Heart left ventricle (tissue), 16 donors: ENCODE measurements around the gene ESRP2. TPM values are rescaled to one million over a fixed set of nuclear protein-coding genes. Genes with fewer than 3 reads are reported as not detected.

ENCODE experiments used
- ATAC-seq, 4 donors: fragments of 200-7000 bp; cut with Tn5 transposase; one replicate each; pipeline ENCODE4 v1.9.1; 2020 to 2022; ENCODE audit warnings: moderate library complexity in 4 of 4, mild to moderate bottlenecking in 3 of 4, moderate number of reproducible peaks in 1 of 4
- DNase-seq, 5 donors: peaks; one replicate each; pipeline ENCODE4 v3.0.0-alpha.2; 2020
- H3K27ac ChIP-seq, 12 donors: fragments of 200-600 bp; sonication (generic) in 4 of 12; one replicate each; pipeline versions ENCODE4 v1.5.0 to v1.8.0; 2016 to 2022; ENCODE audit warnings: mild to moderate bottlenecking in 2 of 12
- H3K27me3 ChIP-seq, 9 donors: fragments of 200-600 bp; sonication (generic) in 2 of 9; one replicate each; pipeline versions ENCODE4 v1.5.1 to v1.8.0; 2016 to 2022; ENCODE audit warnings: mild to moderate bottlenecking in 3 of 9
- H3K36me3 ChIP-seq, 9 donors: fragments of 200-600 bp; sonication (generic) in 2 of 9; one replicate each; pipeline versions ENCODE4 v1.5.0 to v1.8.0; 2018 to 2022; ENCODE audit warnings: mild to moderate bottlenecking in 2 of 9
- H3K4me1 ChIP-seq, 12 donors: fragments of 200-600 bp; sonication (generic) in 4 of 12; one replicate each; pipeline versions ENCODE4 v1.5.0 to v1.8.0; 2016 to 2022; ENCODE audit warnings: mild to moderate bottlenecking in 3 of 12
- H3K4me3 ChIP-seq, 12 donors: fragments of 200-600 bp; sonication (generic) in 4 of 12; one replicate each; pipeline versions ENCODE4 v1.5.0 to v1.8.0; 2017 to 2022; ENCODE audit warnings: mild to moderate bottlenecking in 9 of 12, moderate library complexity in 4 of 12
- H3K9me3 ChIP-seq, 12 donors: fragments of 200-600 bp; sonication (generic) in 4 of 12; one replicate each; pipeline versions ENCODE4 v1.5.0 to v1.8.0; 2016 to 2022; ENCODE audit warnings: mild to moderate bottlenecking in 1 of 12
- CTCF ChIP-seq, 12 donors: fragments of 200-600 bp; sonication (generic) in 4 of 12; IDR thresholded peaks; one replicate each; pipeline versions ENCODE4 v1.5.0 to v1.8.0; 2018 to 2022; ENCODE audit warnings: antibody characterized with exemption in 12 of 12, mild to moderate bottlenecking in 5 of 12
- POLR2A ChIP-seq, 2 donors: fragments of 450-650 bp; IDR thresholded peaks; one replicate each; pipeline ENCODE4 v1.6.1; 2017; ENCODE audit warnings: antibody characterized with exemption in 2 of 2, mild to moderate bottlenecking in 2 of 2, moderate library complexity in 2 of 2
- WGBS, 4 donors: extraction: QIAGEN DNeasy Blood & Tissue Kit in 2 of 4; methylation state at CpG; one replicate each; pipeline versions ENCODE4 v1.1.5 to v1.1.7; 2013 to 2018; 5-methylcytosine and 5-hydroxymethylcytosine counted together
- intact Hi-C, 10 donors: fragments of 100-400 bp; cut with DNase I; formaldehyde crosslinking; loops; one replicate each; pipeline versions ENCODE4 v1.11.1 to v1.14.2; 2022
- polyA plus RNA-seq, 2 donors: library from polyadenylated mRNA; stranded (reverse); fragments of 200-250 nt; gene quantifications; one replicate each; pipeline ENCODE4 v1.2.3, GENCODE V29; 2013
- total RNA-seq, 9 donors: library from RNA; depleted of rRNA in 2 of 9; stranded (reverse); fragments of >200 nt in 2 of 9; fragmentation: NEBNext Ultra II Directional in 3 of 9; extraction: Animal tissue kit (Norgen Biotek cat#: 25700) in 3 of 9; gene quantifications; one replicate each; pipeline versions ENCODE4 v1.1.0 to v1.2.4, GENCODE V29; 2016 to 2023
- donor health status: ischemic (EF 13 %, LVEDD 7.1; RV severe dilation, severe dysfunction).
- donor health status: healthy with polysubstance abuse.
- donor health status: DM: no; HTN: yes; CAD: no.
- donor health status: DM: no; HTN: no; CAD: no.
- donor health status: ischemic (EF 25% LVEDD 6.9; RV normal size, moderate dysfunction).
- donor health status: ischemic (EF 25% LVEDD 5.7; RV mildly dilated, moderate dysfunction).
- donor health status: healthy.
- donor health status: DM: yes; HTN: yes; CAD: no.
- donor health status: ischemic (EF 35%, LVEDD 5.7; RV mildly dilated, moderate dysfunction).
- donor health status: nonischemic (EF 11% LVEDD 7.7; RV severe dilation, severe dysfunction).
- donor health status: DM: yes; HTN: yes; CAD: no.
- donor health status: PGD.
- donor health status: ischemic (EF 29% LVEDD 5.4; RV normal size, mild dysfunction).
- donor health status: nonischemic (EF 23%, LVEDD 6.1; RV moderate dilation, normal function).

Gene ESRP2
- total and polyA plus RNA-seq, 11 donors, result 0.15 to 1.9 (median 0.45) TPM; not detected in 1

- ATAC-seq, result peak; percentile 21 to 80 (median 69)
- H3K36me3 ChIP-seq, result peaks cover 0 to 29% (median 16%) of the 10 kb centered on the region in 9 donors
- H3K27me3 ChIP-seq, result no peaks in the 10 kb centered on the region
- H3K9me3 ChIP-seq, result no peaks in the 10 kb centered on the region
- H3K4me1 ChIP-seq, result peaks cover 0 to 74% (median 45%) of the 10 kb centered on the region in 12 donors
- intact Hi-C loops, result loop anchor here (1.0 to 5.0 kb wide), 8 partner anchors 20 to 63 kb away; partner anchors contain the start of genes PRMT7 (in 9 of the 10) and SLC7A6OS (in 9 of the 10)
- peak; percentile 78 to 90 (median 84) for DNase-seq
- H3K27ac ChIP-seq, result peak within 1 kb of the TSS; percentile 86 to 100 (median 98)
- WGBS, 4 donors, result 0 to 1% (median 0%) methylated on average over 31 to 123 of the region's 123 CpGs
- TF ChIP-seq POLR2A (IDR thresholded peaks at IDR 0.05), result peak; percentile 73 to 86
- TF ChIP-seq CTCF (IDR thresholded peaks at IDR 0.05), result peak; percentile 57 to 90 (median 76)
- H3K4me3 ChIP-seq, result peak within 1 kb of the TSS; percentile 53 to 97 (median 90)
These were observed 28.5 kb upstream of the ESRP2 start, which contains the start of gene SLC7A6 for GRCh38 chr16:68264128-68265077. Gene SLC7A6, plus strand, starts transcription at chr16:68264526. Its CDS starts 10,201 bp downstream, at chr16:68274727.

DNA sequence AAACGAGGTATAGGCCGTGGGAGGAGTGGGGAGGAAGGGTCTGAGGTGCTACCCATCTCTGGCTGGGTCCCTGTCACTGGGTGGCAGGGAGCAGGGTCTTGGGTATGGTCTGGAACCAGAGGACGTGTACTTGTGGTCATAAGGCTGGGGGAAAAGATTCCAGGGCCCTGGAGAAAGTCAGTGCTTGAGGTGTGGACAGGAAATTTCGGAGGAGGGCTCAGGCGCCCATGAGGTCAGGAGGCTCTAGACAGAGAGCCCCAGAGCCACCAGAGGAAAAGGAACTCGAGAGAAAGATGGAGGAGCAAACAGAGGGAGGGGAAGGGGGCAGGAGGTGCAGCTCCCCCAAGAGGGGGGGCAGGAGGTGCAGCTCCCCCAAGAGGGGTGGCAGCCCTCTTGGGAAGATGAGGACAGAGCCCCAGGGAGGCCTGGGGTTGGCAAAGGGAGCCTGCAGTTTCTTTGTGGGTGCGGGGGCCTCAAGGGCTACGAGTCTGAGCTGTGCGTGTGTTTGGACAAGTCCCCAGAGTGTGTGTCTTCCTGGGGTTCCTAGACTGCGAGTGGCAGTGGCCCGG lies 27.7 kb upstream of the ESRP2 start:
- Histone ChIP-seq H3K27me3 (no peaks in the 10 kb centered on the region), H3K9me3 (no peaks in the 10 kb centered on the region), H3K4me3 (peak overlapping the region; percentile 53 to 97 (median 90)), H3K4me1 (peaks cover 0 to 72% (median 43%) of the 10 kb centered on the region in 12 donors), H3K36me3 (peaks cover 0 to 37% (median 22%) of the 10 kb centered on the region in 9 donors), H3K27ac (peak overlapping the region; percentile 86 to 100 (median 98))
- intact Hi-C loops, result loop anchor here (1.0 to 5.0 kb wide), 10 partner anchors 21 to 64 kb away; partner anchors contain the start of genes PRMT7 (in 9 of the 10) and SLC7A6OS (in 9 of the 10)
- ATAC-seq (no peak), DNase-seq (no peak)
- no peak for TF ChIP-seq CTCF (IDR thresholded peaks at IDR 0.05)
- TF ChIP-seq POLR2A (IDR thresholded peaks at IDR 0.05), result no peak
- WGBS, 4 donors, result 36 to 58% (median 37%) methylated on average over 7 to 11 of the region's 11 CpGs

DNA sequence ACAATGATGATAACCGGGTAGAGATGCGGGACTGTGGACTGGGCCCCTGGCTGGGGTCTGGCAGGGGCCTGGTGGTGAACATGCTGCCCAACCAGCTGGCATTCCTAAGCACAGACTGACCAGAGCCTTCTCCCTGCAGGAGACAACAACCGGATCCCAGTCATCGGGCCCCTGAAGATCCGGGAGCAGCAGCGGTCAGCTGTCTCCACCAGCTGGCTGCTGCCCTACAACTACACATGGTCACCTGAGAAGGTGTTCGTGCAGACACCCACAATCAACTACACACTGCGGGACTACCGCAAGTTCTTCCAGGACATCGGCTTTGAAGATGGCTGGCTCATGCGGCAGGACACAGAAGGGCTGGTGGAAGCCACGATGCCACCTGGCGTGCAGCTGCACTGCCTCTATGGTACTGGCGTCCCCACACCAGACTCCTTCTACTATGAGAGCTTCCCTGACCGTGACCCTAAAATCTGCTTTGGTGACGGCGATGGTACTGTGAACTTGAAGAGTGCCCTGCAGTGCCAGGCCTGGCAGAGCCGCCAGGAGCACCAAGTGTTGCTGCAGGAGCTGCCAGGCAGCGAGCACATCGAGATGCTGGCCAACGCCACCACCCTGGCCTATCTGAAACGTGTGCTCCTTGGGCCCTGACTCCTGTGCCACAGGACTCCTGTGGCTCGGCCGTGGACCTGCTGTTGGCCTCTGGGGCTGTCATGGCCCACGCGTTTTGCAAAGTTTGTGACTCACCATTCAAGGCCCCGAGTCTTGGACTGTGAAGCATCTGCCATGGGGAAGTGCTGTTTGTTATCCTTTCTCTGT lies 23.3 kb upstream of the ESRP2 start:
- intact Hi-C loops, result no loop called here
- WGBS, 4 donors, result 75 to 84% (median 82%) methylated on average over 12 to 27 of the region's 27 CpGs
- no peak for TF ChIP-seq POLR2A (IDR thresholded peaks at IDR 0.05)
- TF ChIP-seq CTCF (IDR thresholded peaks at IDR 0.05), result no peak
- Histone ChIP-seq H3K4me1 (peaks cover 0 to 71% (median 23%) of the 10 kb centered on the region in 12 donors), H3K27me3 (no peaks in the 10 kb centered on the region), H3K27ac (peak overlapping the region in 11 of 12 donors; percentile 33 to 90 (median 70)), H3K36me3 (peaks cover 0 to 71% (median 61%) of the 10 kb centered on the region in 9 donors), H3K9me3 (no peaks in the 10 kb centered on the region), H3K4me3 (no peak overlapping the region)
- peak; percentile 8 to 28 (median 11) for ATAC-seq
- peak in 2 of 5 donors; percentile 55 to 69 for DNase-seq
